Activated CD8-positive, alpha-beta memory T cell treated with anti-CD3 and anti-CD28 coated beads for 4 hours (primary cell): ENCODE results near the gene USP37.
"Not testable (repeated sequence)": the region's sequence is repeated elsewhere in the genome, so short reads cannot be mapped to it uniquely, and the experiment has no call there.

ENCODE experiments used
- DNase-seq, 2 donors: peaks; one replicate each; pipeline ENCODE4 v3.0.0-alpha.2; 2020; ENCODE audit warnings: low read depth in 2 of 2

The USP37 gene

DNA sequence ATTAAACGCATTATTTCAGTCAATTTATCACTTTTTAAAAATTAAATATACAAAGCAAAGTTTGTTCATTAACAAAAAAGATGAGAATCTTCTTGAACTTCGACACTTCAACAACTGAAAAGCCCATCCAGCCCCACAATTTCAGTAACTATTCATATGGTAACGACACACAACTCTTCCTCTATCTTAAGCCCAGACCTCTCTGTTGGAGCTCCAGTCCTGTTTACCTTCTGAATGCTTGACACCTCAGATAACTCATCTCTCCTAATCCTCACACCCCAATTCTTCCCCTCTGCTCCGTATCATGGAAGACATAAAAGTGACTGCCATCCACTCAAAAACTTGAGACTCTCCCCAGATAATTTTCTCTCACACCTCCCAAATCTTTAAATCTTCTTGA is 12.6 kb downstream of the USP37 start:
- DNase-seq = no peak

DNA sequence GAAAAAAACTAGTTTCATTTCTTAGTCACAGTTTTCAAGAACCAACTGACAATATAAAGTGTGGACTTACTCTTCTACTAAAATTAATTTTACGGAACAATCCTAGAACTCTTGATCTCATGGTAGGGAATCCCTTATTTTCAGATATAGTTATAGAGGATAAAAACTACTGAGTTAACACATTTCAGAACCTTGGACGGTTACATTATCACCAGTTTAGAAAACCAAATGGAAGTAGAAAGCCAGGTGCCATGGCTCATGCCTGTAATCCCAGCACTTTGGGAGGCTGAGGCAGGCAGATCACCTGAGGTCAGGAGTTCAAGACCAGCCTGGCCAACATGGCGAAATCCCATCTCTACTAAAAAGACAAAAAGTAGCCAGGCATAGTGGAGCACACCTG is 13.9 kb downstream of the USP37 start:
- DNase-seq = not testable (repeated sequence)

DNA sequence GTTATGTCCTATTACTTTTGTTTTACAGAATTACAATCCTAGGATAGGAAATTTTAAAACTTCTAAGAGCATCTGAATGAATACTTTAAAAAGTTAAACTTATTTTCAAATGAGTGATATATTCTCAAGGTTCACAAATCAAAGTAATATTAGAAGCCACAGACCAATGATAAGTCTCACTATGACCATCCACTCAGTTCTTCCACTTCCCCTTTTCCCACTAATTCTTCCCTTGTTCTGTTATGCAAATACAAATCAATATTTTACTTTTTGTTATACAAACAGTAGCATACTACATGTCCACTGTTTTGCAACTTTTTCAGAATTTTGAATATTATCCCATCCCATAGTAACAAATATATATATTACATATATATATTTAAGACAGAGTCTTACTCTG is 20.2 kb downstream of the USP37 start:
- no peak for DNase-seq

DNA sequence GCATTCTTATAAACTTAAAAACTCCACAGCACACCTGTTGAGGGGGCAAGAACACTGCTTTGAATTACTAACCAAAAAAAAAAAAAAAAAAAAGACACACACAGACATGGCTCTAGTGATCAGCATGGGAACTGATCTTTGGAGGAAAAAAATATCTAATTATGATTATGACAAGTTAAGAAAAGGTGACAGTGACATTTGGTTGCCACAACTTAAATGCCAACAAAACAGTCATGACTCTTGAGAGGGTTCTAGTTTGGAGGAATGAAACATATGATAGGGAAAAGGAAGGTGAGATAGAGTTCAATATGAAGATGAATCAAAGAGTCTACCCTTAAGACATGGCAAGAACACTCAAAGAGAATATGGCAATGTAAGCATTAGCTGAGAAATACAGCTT is 20.6 kb downstream of the USP37 start:
- DNase-seq = no peak

DNA sequence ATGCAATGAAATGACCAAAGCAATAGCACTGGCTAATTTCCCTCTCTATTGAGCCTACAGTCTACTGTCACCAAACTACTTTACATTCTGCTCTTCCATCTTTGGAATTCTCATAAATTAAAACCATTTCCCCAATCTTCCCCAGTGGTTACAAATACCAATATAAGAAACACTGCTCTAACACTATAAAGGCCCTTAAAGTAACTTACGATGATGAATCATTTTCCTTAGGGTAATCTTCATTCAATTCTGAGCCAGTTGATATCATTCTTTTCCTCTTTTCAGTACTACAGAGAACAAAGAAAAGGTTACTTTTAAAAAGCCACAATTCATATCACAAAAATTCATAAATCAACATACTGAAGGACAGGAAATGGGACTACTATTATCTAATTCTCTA is 22.1 kb downstream of the USP37 start:
- no peak for DNase-seq

GRCh38 chr2:218540015-218540414 is 28.1 kb downstream of the USP37 start:
- DNase-seq = no peak

DNA sequence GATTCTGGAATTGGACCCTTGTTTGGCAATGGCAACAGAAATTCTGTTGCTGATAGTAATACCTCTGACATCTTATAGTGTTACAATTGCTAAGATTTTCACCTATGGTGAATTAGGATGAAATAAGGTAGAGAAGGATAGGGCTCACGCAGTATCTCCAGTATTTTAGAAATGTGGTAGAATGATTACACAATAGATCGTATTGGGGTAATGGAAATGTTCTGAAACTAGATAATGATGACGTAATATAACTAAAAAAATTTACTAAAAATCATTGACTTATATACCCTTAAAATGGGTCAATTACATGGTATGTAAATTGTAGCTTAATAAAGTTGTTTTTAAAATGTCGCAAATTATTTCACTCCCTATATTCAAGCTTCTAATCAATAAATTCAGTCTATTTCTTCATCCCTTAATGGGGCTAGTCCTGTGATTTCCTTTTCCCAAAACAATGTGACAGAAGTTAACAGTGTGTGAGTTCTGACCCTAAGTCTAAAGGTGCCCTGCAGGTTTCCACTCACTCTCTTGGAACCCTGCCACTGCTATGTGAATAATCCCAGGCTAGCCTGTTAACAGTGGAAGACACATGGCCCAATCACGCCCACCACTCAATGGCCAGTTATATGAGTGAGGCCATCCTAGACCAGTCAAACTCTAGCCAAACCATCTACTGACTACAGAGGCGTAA is 31.2 kb downstream of the USP37 start:
- DNase-seq = no peak

DNA sequence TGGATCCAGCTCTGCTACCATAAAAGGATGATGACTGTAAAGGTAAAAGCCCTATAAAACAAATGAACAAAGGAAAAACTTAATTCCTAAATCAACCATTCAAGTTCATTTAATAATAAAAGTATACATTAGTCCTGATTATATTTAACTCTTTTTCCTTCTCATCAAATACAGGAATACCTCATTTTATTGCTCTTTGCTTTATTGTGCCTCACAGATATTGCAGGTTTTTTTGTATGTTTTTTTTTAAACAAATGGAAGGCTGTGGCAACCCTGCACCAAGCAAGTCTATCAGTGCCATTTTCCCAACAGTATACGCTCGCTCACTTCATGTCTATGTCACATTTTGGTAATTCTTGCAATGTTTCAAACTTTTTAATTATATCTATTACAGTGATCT is 38.2 kb downstream of the USP37 start:
- no peak for DNase-seq

GRCh38 chr2:218528409-218528808 is 39.7 kb downstream of the USP37 start:
- DNase-seq = not testable (repeated sequence)

- no peak for DNase-seq
Observed at GRCh38 chr2:218523651-218524050, 44.5 kb downstream of the USP37 start.

DNA sequence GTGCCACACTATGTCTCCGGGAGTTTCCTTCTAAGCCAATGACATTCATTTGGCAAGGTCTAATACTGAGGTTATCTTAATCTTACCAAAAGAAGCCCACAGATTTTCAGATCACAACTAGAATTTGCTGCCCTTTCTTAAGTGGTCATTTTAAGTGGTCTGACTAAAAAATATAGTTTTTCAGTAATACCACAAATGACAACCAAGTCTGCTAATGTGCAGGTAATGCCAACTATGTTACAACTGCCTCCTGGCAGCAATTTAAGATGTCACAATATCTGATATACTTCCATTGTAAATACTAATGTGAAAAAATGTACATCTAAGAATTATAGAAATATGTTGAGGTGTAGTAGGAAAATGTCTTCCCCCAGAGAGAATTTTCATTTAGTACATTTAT is 49.3 kb downstream of the USP37 start:
- DNase-seq = no peak

DNA sequence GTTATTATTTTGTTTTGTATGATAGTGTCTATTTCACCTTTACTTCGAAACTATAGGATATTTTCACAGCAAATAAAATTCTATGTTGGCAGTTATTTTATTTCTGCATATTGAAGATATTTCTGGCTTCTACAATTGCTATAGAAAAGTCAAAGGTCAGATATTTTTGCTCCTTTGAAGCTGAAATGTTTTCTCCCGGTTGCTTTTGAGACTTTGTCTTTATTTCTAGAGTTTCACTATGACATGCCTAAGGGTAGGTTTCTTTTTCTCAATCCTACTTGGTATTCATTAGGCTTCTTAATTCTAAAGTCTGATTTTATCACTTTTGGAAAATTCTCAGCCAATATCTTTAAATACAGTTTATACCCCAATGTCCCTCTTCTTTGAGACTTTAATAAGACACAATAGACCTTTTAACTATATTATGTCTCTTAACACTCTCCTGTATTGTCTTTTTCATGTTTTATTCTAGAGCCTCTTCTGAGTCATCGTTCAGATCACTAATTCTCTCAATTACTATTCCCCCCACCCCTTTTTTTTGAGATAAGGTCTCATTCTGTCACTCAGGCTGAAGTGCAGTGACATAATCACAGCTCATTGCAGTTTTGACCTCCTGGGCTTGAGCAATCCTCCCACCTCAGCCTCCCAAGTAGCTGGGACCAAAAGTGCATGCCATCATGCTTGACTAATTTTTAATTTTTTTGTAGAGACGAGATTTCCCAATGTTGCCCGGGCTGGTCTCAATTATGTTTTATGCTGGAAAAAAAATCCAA is 50.5 kb downstream of the USP37 start:
- DNase-seq = no peak

GRCh38 chr2:218516614-218517013 is 51.5 kb downstream of the USP37 start:
- DNase-seq = no peak

DNA sequence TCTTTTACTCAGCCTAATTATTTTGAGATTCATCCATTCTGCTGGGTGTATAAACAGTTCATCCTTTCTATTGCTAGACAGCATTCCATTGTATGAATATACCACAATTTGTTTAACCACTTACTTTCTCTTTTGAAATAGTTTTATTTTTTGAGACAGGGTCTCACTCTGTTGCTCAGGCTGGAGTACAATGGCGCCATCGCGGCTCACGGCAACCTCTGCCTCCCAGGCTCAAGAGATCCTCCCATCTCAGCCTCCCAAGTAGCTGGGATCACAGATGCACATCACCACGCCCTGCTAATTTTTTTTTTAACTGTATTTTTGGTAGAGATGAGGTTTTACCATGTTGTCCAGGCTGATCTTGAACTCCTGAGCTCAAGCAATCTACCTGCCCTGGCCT is 54.5 kb downstream of the USP37 start:
- DNase-seq = no peak

DNA sequence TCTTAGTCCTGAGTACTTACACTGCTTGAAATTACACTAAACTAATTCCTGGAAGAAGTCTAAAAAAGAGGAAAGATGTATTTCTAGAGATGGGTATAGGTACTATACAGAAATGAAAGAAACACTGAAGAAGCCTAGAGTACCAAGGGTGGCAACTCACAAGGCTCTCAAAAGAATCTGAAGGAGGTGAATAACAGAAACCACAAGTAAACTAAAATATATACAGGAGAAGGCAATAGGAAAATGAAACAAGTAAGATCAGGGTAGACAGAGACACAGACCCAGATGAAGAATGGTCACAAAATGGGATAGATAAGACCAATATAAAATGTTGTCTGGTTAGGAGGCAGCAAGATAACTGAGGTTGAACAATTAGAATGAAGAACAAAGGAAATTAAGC is 59.9 kb downstream of the USP37 start:
- DNase-seq = no peak

GRCh38 chr2:218505754-218506371 is 62.3 kb downstream of the USP37 start:
- DNase-seq = no peak

DNA sequence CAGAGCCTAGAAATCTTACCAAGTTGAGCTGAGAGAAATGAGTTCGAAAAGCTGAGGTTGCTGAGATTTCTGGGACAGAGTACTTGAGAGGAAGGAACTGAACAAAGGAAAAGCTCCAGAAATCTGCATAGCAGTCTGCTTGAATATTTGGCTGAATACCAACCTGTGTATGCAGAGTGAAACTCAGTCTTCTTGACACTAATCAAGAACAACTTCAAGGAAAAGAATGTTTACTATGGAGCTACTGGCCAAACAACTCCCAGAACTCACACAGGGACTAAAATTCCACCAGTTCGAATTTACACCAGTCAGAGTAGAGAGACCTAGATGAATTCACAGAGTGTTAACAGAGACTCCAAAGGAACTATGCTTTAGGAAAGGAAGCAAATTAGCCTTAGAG is 66.5 kb downstream of the USP37 start:
- no peak for DNase-seq

DNA sequence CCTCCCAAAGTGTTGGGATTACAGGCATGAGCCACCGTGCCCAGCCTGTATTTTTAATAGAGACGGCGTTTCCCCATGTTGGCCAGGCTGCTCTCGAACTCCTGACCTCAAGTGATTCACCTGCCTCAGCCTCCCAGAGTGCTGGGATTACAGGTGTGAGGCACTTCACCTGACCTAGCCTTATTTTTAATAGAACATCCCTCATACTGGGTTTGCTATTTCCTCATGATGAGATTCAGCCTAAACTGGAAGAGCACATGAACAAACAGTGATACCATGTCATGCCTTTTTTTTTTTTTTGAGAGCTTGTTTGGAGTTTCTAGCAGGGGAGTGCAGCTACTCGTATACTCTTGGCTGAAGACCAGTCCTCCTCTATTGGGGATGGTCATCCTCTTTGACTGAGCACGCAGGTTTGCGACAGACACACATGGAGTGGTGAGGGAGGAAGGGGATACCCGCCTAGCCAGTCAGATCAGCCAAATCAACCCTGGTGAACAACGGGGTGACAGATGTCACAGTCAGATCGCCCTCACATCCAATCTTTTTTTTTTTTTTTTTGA is 67.6 kb downstream of the USP37 start:
- DNase-seq = no peak

DNA sequence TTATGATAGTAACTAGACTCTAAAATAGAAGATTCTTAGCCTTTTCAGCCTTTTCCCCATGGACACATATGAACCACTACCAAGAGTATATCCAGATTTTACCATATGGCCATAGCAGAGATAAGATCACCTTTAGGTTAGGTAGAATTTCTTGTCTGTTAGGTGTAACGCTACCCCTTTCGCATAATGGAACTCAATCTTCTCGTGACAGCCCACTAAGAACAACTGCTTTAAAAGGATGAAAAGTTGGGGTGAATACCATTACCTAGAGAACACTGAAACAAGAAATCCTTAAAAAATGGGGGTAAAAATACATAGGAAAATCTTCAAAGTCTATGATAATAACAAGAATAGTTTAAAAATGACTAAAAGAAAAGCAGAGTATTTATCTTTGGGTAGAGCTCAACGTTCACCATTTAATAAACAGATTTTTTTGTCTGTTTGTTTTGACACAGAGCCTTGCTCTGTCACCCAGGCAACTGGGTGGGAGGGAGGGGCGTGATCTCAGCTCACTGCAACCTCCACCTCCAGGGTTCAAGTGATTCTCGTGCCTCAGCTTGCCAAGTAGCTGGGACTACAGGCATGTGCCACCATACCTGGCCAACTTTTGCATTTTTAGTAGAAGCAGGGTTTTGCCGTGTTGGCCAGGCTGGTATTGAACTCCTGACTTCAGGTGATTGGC is 82.0 kb downstream of the USP37 start:
- DNase-seq = no peak

DNA sequence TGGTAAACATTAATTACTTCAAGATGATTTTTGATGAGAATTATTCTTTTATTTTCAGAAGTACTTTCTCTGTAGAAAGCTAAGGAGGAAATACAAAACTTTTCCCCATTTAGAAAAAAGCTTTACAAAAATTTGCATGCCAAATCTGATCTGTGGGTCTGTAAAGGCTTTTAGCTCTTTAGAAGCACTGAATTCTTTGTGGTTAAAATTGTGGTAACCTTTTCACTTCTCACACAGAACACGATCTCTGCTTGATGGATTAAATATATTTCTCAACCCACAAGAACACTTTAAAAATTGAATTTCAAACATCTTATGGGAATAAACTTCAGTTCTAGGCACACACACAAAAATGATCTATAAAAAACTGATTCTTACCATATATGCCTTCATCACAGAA is 85.5 kb downstream of the USP37 start:
- DNase-seq = no peak

DNA sequence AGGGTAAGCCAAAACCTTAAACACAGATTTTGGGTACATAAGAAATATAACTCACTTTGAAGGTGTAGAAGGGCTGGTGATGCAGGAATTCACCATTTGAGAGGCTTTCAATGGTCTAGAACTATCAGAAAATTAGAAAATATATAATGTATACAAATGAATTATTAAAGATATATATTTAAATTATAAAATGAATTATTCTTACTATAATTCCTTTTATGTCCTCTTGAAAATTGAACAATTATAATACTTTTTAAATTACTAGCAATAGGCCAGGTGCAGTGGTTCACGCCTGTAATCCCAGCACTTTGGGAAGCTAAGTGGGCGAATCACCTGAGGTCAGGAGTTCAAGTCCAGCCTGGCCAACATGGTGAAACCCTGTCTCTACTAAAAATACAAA is 88.6 kb downstream of the USP37 start:
- DNase-seq = no peak

DNA sequence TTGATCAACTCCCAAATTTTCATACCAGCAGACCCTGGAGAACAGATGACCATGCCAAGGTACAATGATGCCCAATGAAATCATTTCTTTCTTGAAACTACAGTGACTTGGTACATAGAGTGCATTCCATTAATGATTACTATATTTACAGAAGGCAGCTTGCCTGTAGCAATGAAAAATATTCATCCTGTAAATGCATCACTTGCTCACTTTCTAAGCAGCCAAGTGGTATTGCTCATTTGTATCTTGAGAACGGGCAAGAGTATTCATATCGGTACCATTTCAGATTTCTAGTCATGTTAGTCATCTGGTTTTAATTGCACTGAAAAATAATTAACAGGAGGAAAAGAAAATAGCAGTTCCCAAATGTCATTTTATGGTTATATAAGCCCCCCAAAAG is 89.6 kb downstream of the USP37 start:
- DNase-seq = no peak
